ENCODE measurements around the gene CCR5.

CCR5 gene

GRCh38 chr3:46406788-46407611, 36.3 kb downstream of the CCR5 start, which contains the start of the genes CCR5AS and CCRL2:
TSS of gene CCR5AS (minus strand) at chr3:46407066.
TSS of gene CCRL2 (plus strand) at chr3:46407259. CDS start at chr3:46408080, 821 bp downstream.
- no peak within 1 kb of the TSS for H3K27ac ChIP-seq (ENCODE audit: extremely low read depth, low read depth, low read length)

GRCh38 chr3:46407970-46408369, 37.2 kb downstream of the CCR5 start:
- Histone ChIP-seq H3K9me3 (ENCODE audit: control insufficient read depth, insufficient read depth, low read depth, low read length) (no peaks in the 10 kb centered on the region), H3K4me3 (ENCODE audit: low read depth, low read length) (no peak overlapping the region), H3K36me3 (ENCODE audit: control insufficient read depth in 2 of 2, insufficient read depth in 1 of 2, low read length in 2 of 2) (no peaks in the 10 kb centered on the region), H3K4me1 (ENCODE audit: control insufficient read depth, insufficient read depth, low read length) (no peaks in the 10 kb centered on the region), H3K27ac (ENCODE audit: extremely low read depth, low read depth, low read length) (no peak overlapping the region)
- TF ChIP-seq ZNF292 (tag by site-specific recombination; IDR thresholded peaks at IDR 0.05; ENCODE audit: borderline replicate concordance, low read depth) (no peak), ZBTB6 (tag by site-specific recombination; IDR thresholded peaks at IDR 0.05) (no peak), PRDM6 (tag by site-specific recombination; IDR thresholded peaks at IDR 0.05) (no peak), ZNF311 (tag by site-specific recombination; IDR thresholded peaks at IDR 0.05; ENCODE audit: borderline replicate concordance) (no peak), BCL11A (tag by site-specific recombination; IDR thresholded peaks at IDR 0.05; ENCODE audit: low read depth) (no peak), ZNF692 (tag by site-specific recombination; IDR thresholded peaks at IDR 0.05) (no peak), ZNF580 (tag by site-specific recombination; IDR thresholded peaks at IDR 0.05) (no peak), ZBTB7A (tag by site-specific recombination; IDR thresholded peaks at IDR 0.05; ENCODE audit: low read depth) (no peak), ZFP3 (tag by site-specific recombination; IDR thresholded peaks at IDR 0.05; ENCODE audit: low read depth) (no peak), ZNF133 (tag by site-specific recombination; IDR thresholded peaks at IDR 0.05) (no peak), ZNF48 (tag by site-specific recombination; IDR thresholded peaks at IDR 0.05) (no peak), ZSCAN23 (tag by site-specific recombination; IDR thresholded peaks at IDR 0.05) (no peak), ZSCAN5A (tag by site-specific recombination; IDR thresholded peaks at IDR 0.05) (no peak), ZNF776 (tag by site-specific recombination; IDR thresholded peaks at IDR 0.05; ENCODE audit: borderline replicate concordance) (no peak), ZNF530 (tag by site-specific recombination; IDR thresholded peaks at IDR 0.05; ENCODE audit: low read depth) (no peak), ZNF248 (tag by site-specific recombination; IDR thresholded peaks at IDR 0.05) (no peak), ZNF221 (tag by site-specific recombination; IDR thresholded peaks at IDR 0.05; ENCODE audit: borderline replicate concordance) (no peak), GLIS2 (tag by site-specific recombination; IDR thresholded peaks at IDR 0.05) (no peak), ZNF549 (tag by site-specific recombination; IDR thresholded peaks at IDR 0.05) (no peak), INSM2 (tag by site-specific recombination; IDR thresholded peaks at IDR 0.05) (no peak)
- CTCF ChIA-PET = interaction anchor here (0.6 to 1.2 kb wide), 2 partner anchors 80 to 191 kb away, joined by 3 to 6 read pairs; no protein-coding TSS in a partner anchor
- POLR2A ChIA-PET = no interaction called here

More at GRCh38 chr3:46406788-46407611, 36.3 kb downstream of the CCR5 start, which contains the start of the genes CCR5AS and CCRL2:
- H3K4me3 ChIP-seq (ENCODE audit: low read depth, low read length) = no peak within 1 kb of the TSS
- ChIA-PET POLR2A (no interaction called here), CTCF (interaction anchor here (0.6 to 1.2 kb wide), 3 partner anchors 27 to 191 kb away, joined by 3 to 6 read pairs (median 3); no protein-coding TSS in a partner anchor)
- H3K9me3 ChIP-seq (ENCODE audit: control insufficient read depth, insufficient read depth, low read depth, low read length) = no peaks in the 10 kb centered on the region
- no peaks in the 10 kb centered on the region for H3K4me1 ChIP-seq (ENCODE audit: control insufficient read depth, insufficient read depth, low read length)
- no peak for TF ChIP-seq ZNF223 (tag by site-specific recombination; IDR thresholded peaks at IDR 0.05)
- no peak for TF ChIP-seq GLI2 (tag by site-specific recombination; IDR thresholded peaks at IDR 0.05; ENCODE audit: borderline replicate concordance, low read depth)
- TF ChIP-seq ZNF791 (tag by site-specific recombination; IDR thresholded peaks at IDR 0.05) = no peak
- TF ChIP-seq ZNF514 (tag by site-specific recombination; IDR thresholded peaks at IDR 0.05) = no peak
- TF ChIP-seq ZNF830 (tag by site-specific recombination; IDR thresholded peaks at IDR 0.05; ENCODE audit: low read depth) = no peak
- no peak for TF ChIP-seq ZNF133 (tag by site-specific recombination; IDR thresholded peaks at IDR 0.05)
- TF ChIP-seq KLF9 (tag by site-specific recombination; IDR thresholded peaks at IDR 0.05; ENCODE audit: low read depth) = no peak
- TF ChIP-seq ZFP41 (tag by site-specific recombination; IDR thresholded peaks at IDR 0.05; ENCODE audit: borderline replicate concordance) = no peak
- no peak for TF ChIP-seq KLF8 (tag by site-specific recombination; IDR thresholded peaks at IDR 0.05)
- TF ChIP-seq ZNF677 (tag by site-specific recombination; IDR thresholded peaks at IDR 0.05) = no peak
- no peaks in the 10 kb centered on the region for H3K36me3 ChIP-seq (ENCODE audit: control insufficient read depth in 2 of 2, insufficient read depth in 1 of 2, low read length in 2 of 2)
